Measurements from ENCODE around the gene IPCEF1.

DNA sequence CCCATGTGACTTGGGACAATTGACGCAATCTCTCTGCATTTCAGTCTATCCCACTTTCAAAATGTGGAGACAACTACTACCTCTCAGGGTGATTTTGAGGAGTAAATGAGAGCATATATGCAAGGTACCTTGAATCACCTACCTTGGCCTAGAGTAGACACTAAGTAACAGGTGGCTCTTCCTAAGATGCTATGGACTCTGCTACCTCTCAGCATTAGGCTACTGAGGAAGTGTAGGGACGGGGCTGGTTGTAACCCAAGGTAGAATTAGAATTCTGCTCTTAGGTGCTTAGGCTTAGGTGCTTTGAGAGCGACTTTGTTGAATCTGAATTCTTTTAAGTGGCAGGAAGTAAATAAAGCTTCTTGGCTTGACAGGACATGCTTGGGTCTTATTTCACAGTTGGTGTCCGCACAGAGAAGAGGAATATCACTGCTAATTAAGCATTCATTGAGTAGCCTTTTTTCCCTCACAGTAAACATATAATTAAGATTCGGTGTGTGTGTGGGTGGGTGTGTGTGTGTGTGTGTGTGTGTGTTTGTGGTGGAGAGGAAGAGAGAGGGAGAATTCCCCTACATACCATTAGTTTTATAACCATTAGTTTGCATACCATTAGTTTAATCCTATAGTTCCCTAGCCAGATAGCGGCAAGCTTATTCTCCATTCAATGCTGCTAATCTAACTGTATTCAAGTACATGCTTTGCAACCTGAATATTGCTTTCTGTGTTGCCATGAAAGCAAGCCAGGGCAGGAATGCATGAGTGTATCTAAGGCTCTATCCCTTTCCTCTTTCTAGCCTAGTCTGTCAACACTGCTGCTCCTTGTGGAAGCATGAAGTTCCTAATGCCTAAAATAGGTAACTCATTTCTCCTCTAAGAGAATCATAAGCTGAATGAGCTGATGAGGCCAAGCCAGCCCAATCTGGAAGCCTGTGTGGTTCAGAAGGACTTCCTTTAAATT, 112.5 kb downstream of the IPCEF1 start:
- TF ChIP-seq, protein P1, sequence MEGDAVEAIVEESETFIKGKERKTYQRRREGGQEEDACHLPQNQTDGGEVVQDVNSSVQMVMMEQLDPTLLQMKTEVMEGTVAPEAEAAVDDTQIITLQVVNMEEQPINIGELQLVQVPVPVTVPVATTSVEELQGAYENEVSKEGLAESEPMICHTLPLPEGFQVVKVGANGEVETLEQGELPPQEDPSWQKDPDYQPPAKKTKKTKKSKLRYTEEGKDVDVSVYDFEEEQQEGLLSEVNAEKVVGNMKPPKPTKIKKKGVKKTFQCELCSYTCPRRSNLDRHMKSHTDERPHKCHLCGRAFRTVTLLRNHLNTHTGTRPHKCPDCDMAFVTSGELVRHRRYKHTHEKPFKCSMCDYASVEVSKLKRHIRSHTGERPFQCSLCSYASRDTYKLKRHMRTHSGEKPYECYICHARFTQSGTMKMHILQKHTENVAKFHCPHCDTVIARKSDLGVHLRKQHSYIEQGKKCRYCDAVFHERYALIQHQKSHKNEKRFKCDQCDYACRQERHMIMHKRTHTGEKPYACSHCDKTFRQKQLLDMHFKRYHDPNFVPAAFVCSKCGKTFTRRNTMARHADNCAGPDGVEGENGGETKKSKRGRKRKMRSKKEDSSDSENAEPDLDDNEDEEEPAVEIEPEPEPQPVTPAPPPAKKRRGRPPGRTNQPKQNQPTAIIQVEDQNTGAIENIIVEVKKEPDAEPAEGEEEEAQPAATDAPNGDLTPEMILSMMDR (IDR thresholded peaks at IDR 0.05; ENCODE audit: low read depth, low read length, missing input control): no peak
- TF ChIP-seq EGR1 (IDR thresholded peaks at IDR 0.05; ENCODE audit: low read depth in 2 of 2): no peak

Measured in liver (tissue), 3 donors.